HepG2 (cell line): ENCODE measurements around the gene IKZF3. TPM values are rescaled to one million over a fixed set of nuclear protein-coding genes. Genes with fewer than 3 reads are reported as not detected.

Experiments used
- AFF4 ChIP-seq: sonication (generic); formaldehyde crosslinking; IDR thresholded peaks from 2 replicates; pipeline ENCODE4 v1.4.0; 2020; ENCODE audit warnings: missing genetic modification reagents
- CSRNP2 ChIP-seq: sonication (generic); formaldehyde crosslinking; conservative IDR thresholded peaks from 2 replicates; pipeline ENCODE4 v1.8.0; 2022; ENCODE audit warnings: low read depth, missing genetic modification reagents
- DRAP1 ChIP-seq: IDR thresholded peaks from 2 replicates; pipeline ENCODE4 v1.6.1; 2016; ENCODE audit warnings: missing genetic modification reagents, missing compliant biosample characterization
- MNT ChIP-seq: fragments of 450-650 bp; IDR thresholded peaks from 2 replicates; pipeline ENCODE4 v1.6.1; 2016
- RARA ChIP-seq: IDR thresholded peaks from 2 replicates; pipeline ENCODE4 v1.6.1; 2016; ENCODE audit warnings: missing genetic modification reagents, missing compliant biosample characterization
- RBAK ChIP-seq: sonication (generic); formaldehyde crosslinking; IDR thresholded peaks from 2 replicates; pipeline ENCODE4 v1.5.1; 2020; ENCODE audit warnings: mild to moderate bottlenecking, missing genetic modification reagents
- SIX1 ChIP-seq: sonication (generic); formaldehyde crosslinking; IDR thresholded peaks from 2 replicates; pipeline ENCODE4 v1.4.0; 2020; ENCODE audit warnings: missing genetic modification reagents, borderline replicate concordance
- TEAD2 ChIP-seq: sonication (generic); formaldehyde crosslinking; IDR thresholded peaks from 2 replicates; pipeline ENCODE4 v1.9.0; 2021; ENCODE audit warnings: missing genetic modification reagents
- TFE3 ChIP-seq: IDR thresholded peaks from 2 replicates; pipeline ENCODE4 v1.6.1; 2016
- TIGD3 ChIP-seq: sonication (generic); formaldehyde crosslinking; IDR thresholded peaks from 2 replicates; pipeline ENCODE4 v1.5.1; 2020; ENCODE audit warnings: mild to moderate bottlenecking, missing genetic modification reagents, borderline replicate concordance
- XRCC5 ChIP-seq: fragments of 200-400 bp; formaldehyde crosslinking; optimal IDR thresholded peaks from 2 replicates; pipeline ENCODE3; 2017; ENCODE audit warnings: mild to moderate bottlenecking, low read length
- ZBTB7A ChIP-seq: sonication (generic); formaldehyde crosslinking; IDR thresholded peaks from 2 replicates; pipeline ENCODE4 v1.8.0; 2022; ENCODE audit warnings: mild to moderate bottlenecking, missing genetic modification reagents
- ZKSCAN8 ChIP-seq: IDR thresholded peaks from 2 replicates; pipeline ENCODE4 v1.6.1; 2016; ENCODE audit warnings: borderline replicate concordance, missing genetic modification reagents, missing compliant biosample characterization
- ZNF546 ChIP-seq: sonication (generic); formaldehyde crosslinking; conservative IDR thresholded peaks from 2 replicates; pipeline ENCODE4 v1.8.1; 2023; ENCODE audit warnings: mild to moderate bottlenecking, missing genetic modification reagents
- ZNF724P ChIP-seq: sonication (generic); formaldehyde crosslinking; IDR thresholded peaks from 2 replicates; pipeline ENCODE4 v1.8.0; 2022; ENCODE audit warnings: missing genetic modification reagents, borderline replicate concordance
- ZSCAN5A ChIP-seq: sonication (generic); formaldehyde crosslinking; IDR thresholded peaks from 2 replicates; pipeline ENCODE4 v1.8.0; 2022; ENCODE audit warnings: mild to moderate bottlenecking, missing genetic modification reagents, borderline replicate concordance
- polyA plus RNA-seq, 8 experiments: library from polyadenylated mRNA; depleted of rRNA in 3 of 8; stranded (reverse) in 7 of 8; unstranded in 1 of 8; fragments of >200 nt; fragmentation: Illumina TruSeq in 4 of 8; extraction: Trizol in 4 of 8; gene quantifications; 2 replicates each; pipeline versions ENCODE4 v1.2.1 to v1.2.3, GENCODE V29; 2011 to 2016; ENCODE audit warnings: low read depth in 4 of 8, missing spikeins in 1 of 8, mixed read lengths in 1 of 8; ENCODE audit not compliant: insufficient read depth in 1 of 8
- total RNA-seq, 5 experiments: library from RNA; depleted of rRNA; stranded (reverse); fragments of >200 nt; fragmentation: Illumina TruSeq; extraction: Trizol; gene quantifications; 2 replicates each; pipeline ENCODE4 v1.2.3, GENCODE V29; 2016; ENCODE audit warnings: low read depth in 1 of 5

Gene IKZF3
- total and polyA plus RNA-seq, 2 of the 13 experiments (the other 11 are each of a cell fraction or from before 2014, with no cell fraction given) = not detected

- no peak for TF ChIP-seq MNT
- TF ChIP-seq XRCC5 = peak; percentile 32
- 0 out of 2 replicates have a peak, but pooled peaks have one; percentile 36 for TF ChIP-seq AFF4 (CRISPR knock-in tag)
- peak; percentile 71 for TF ChIP-seq TFE3 (CRISPR knock-in tag)
- peak; percentile 27; the same call in 1 of the 2 replicates for TF ChIP-seq ZNF724P (CRISPR knock-in tag)
- TF ChIP-seq ZNF546 (CRISPR knock-in tag) = no peak
- peak; percentile 90 for TF ChIP-seq ZBTB7A (CRISPR knock-in tag)
- no peak for TF ChIP-seq TIGD3 (CRISPR knock-in tag)
- peak; percentile 48; the same call in 1 of the 2 replicates for TF ChIP-seq SIX1
- no peak for TF ChIP-seq TEAD2 (CRISPR knock-in tag)
- TF ChIP-seq ZKSCAN8 (CRISPR knock-in tag) = 0 out of 2 replicates have a peak, but pooled peaks have one; percentile 39
- TF ChIP-seq DRAP1 = peak; percentile 11; the same call in 1 of the 2 replicates
- TF ChIP-seq ZSCAN5A (CRISPR knock-in tag) = no peak
- no peak for TF ChIP-seq RBAK (CRISPR knock-in tag)
- peak; percentile 96 for TF ChIP-seq RARA (CRISPR knock-in tag)
- no peak for TF ChIP-seq CSRNP2
Observed at GRCh38 chr17:39736319-39737165, 127.6 kb downstream of the IKZF3 start (continued).
